HepG2 (cell line): ENCODE results near the gene CAMTA2. TPM values are rescaled to one million over a fixed set of nuclear protein-coding genes. Genes with fewer than 3 reads are reported as not detected.
A peak's percentile ranks its signal among the peaks of the same experiment; 100 is the strongest.

Experiments used
- ATF4 ChIP-seq, 2 experiments: fragments of 450-650 bp in 1 of 2; sonication (generic) in 1 of 2; formaldehyde crosslinking; IDR thresholded peaks; 2 replicates each; pipeline versions ENCODE4 v1.5.0 to v1.8.0; 2020 to 2022; ENCODE audit warnings: mild to moderate bottlenecking in 1 of 2, missing genetic modification reagents in 1 of 2
- ATF6 ChIP-seq: sonication (generic); formaldehyde crosslinking; conservative IDR thresholded peaks from 2 replicates; pipeline ENCODE4 v1.4.0; 2020; ENCODE audit warnings: missing genetic modification reagents
- CTCF ChIP-seq: sonication (generic); formaldehyde crosslinking; IDR thresholded peaks from 2 replicates; pipeline ENCODE4 v1.5.0; 2020; ENCODE audit warnings: mild to moderate bottlenecking, missing genetic modification reagents, moderate library complexity
- GATA4 ChIP-seq: sonication (generic); IDR thresholded peaks from 2 replicates; pipeline ENCODE4 v1.6.1; 2016; ENCODE audit warnings: antibody characterized with exemption, low read depth, borderline replicate concordance
- MTA3 ChIP-seq: sonication (generic); formaldehyde crosslinking; IDR thresholded peaks from 2 replicates; pipeline ENCODE4 v1.4.0; 2020; ENCODE audit warnings: missing genetic modification reagents
- NONO ChIP-seq, 2 experiments: fragments of 450-650 bp in 1 of 2; sonication (generic) in 1 of 2; formaldehyde crosslinking in 1 of 2; IDR thresholded peaks in 1 of 2; conservative IDR thresholded peaks in 1 of 2; 2 replicates each; pipeline versions ENCODE4 v1.6.1 to v1.8.0; 2017 to 2022; ENCODE audit warnings: mild to moderate bottlenecking in 1 of 2, missing genetic modification reagents in 1 of 2, moderate library complexity in 1 of 2
- PHF21A ChIP-seq: sonication (generic); formaldehyde crosslinking; IDR thresholded peaks from 2 replicates; pipeline ENCODE4 v1.5.0; 2020; ENCODE audit warnings: mild to moderate bottlenecking, missing genetic modification reagents
- XRCC5 ChIP-seq: fragments of 200-400 bp; formaldehyde crosslinking; optimal IDR thresholded peaks from 2 replicates; pipeline ENCODE3; 2017; ENCODE audit warnings: mild to moderate bottlenecking, low read length
- YY1 ChIP-seq: IDR thresholded peaks from 2 replicates; pipeline ENCODE4 v1.6.1; 2011; ENCODE audit warnings: low read length, low read depth, moderate library complexity, mild to moderate bottlenecking; ENCODE audit not compliant: insufficient read depth, insufficient replicate concordance
- ZNF879 ChIP-seq: sonication (generic); formaldehyde crosslinking; IDR thresholded peaks from 2 replicates; pipeline ENCODE4 v1.8.1; 2023; ENCODE audit warnings: missing genetic modification reagents
- polyA plus RNA-seq, 8 experiments: library from polyadenylated mRNA; depleted of rRNA in 3 of 8; stranded (reverse) in 7 of 8; unstranded in 1 of 8; fragments of >200 nt; fragmentation: Illumina TruSeq in 4 of 8; extraction: Trizol in 4 of 8; gene quantifications; 2 replicates each; pipeline versions ENCODE4 v1.2.1 to v1.2.3, GENCODE V29; 2011 to 2016; ENCODE audit warnings: low read depth in 4 of 8, missing spikeins in 1 of 8, mixed read lengths in 1 of 8; ENCODE audit not compliant: insufficient read depth in 1 of 8
- total RNA-seq, 5 experiments: library from RNA; depleted of rRNA; stranded (reverse); fragments of >200 nt; fragmentation: Illumina TruSeq; extraction: Trizol; gene quantifications; 2 replicates each; pipeline ENCODE4 v1.2.3, GENCODE V29; 2016; ENCODE audit warnings: low read depth in 1 of 5
- TF ChIP-seq, protein P1 (sequence below): sonication (generic); formaldehyde crosslinking; IDR thresholded peaks from 2 replicates; pipeline ENCODE4 v1.8.1; 2022; ENCODE audit warnings: low read depth, mild to moderate bottlenecking, missing genetic modification reagents
- TF ChIP-seq, protein P2 (sequence below): sonication (generic); formaldehyde crosslinking; conservative IDR thresholded peaks from 2 replicates; pipeline ENCODE4 v1.8.0; 2022; ENCODE audit warnings: low read depth, missing genetic modification reagents
- TF ChIP-seq, protein P3 (sequence below): sonication (generic); IDR thresholded peaks from 2 replicates; pipeline ENCODE4 v1.6.1; 2016; ENCODE audit warnings: low read depth, borderline replicate concordance

The CAMTA2 gene
- total and polyA plus RNA-seq, 2 of the 13 experiments (the other 11 are each of a cell fraction or from before 2014, with no cell fraction given) = 4.1 to 7.1 TPM

- TF ChIP-seq, protein P1, sequence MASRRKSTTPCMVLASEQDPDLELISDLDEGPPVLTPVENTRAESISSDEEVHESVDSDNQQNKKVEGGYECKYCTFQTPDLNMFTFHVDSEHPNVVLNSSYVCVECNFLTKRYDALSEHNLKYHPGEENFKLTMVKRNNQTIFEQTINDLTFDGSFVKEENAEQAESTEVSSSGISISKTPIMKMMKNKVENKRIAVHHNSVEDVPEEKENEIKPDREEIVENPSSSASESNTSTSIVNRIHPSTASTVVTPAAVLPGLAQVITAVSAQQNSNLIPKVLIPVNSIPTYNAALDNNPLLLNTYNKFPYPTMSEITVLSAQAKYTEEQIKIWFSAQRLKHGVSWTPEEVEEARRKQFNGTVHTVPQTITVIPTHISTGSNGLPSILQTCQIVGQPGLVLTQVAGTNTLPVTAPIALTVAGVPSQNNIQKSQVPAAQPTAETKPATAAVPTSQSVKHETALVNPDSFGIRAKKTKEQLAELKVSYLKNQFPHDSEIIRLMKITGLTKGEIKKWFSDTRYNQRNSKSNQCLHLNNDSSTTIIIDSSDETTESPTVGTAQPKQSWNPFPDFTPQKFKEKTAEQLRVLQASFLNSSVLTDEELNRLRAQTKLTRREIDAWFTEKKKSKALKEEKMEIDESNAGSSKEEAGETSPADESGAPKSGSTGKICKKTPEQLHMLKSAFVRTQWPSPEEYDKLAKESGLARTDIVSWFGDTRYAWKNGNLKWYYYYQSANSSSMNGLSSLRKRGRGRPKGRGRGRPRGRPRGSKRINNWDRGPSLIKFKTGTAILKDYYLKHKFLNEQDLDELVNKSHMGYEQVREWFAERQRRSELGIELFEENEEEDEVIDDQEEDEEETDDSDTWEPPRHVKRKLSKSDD (CRISPR knock-in tag) = peak; percentile 95; the same call in 1 of the 2 replicates
- TF ChIP-seq GATA4 (no peak), XRCC5 (peak; percentile 82), ATF6 (CRISPR knock-in tag) (no peak), ZNF879 (CRISPR knock-in tag) (0 out of 2 replicates have a peak, but pooled peaks have one; percentile 37), ATF4 (CRISPR knock-in tag; IDR thresholded peaks at IDR 0.05) (0 out of 4 replicates have a peak, but pooled peaks of 1 of the 2 experiments have one; percentile 18), CTCF (CRISPR knock-in tag) (peak; percentile 87), MTA3 (no peak), YY1 (peak; percentile 90), PHF21A (CRISPR knock-in tag) (peak; percentile 75), NONO (IDR thresholded peaks at IDR 0.05) (no peak), NONO (CRISPR knock-in tag; conservative IDR thresholded peaks at IDR 0.05) (peak; percentile 97)
- TF ChIP-seq, protein P2, sequence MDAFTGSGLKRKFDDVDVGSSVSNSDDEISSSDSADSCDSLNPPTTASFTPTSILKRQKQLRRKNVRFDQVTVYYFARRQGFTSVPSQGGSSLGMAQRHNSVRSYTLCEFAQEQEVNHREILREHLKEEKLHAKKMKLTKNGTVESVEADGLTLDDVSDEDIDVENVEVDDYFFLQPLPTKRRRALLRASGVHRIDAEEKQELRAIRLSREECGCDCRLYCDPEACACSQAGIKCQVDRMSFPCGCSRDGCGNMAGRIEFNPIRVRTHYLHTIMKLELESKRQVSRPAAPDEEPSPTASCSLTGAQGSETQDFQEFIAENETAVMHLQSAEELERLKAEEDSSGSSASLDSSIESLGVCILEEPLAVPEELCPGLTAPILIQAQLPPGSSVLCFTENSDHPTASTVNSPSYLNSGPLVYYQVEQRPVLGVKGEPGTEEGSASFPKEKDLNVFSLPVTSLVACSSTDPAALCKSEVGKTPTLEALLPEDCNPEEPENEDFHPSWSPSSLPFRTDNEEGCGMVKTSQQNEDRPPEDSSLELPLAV (CRISPR knock-in tag) = no peak
- TF ChIP-seq, protein P3, sequence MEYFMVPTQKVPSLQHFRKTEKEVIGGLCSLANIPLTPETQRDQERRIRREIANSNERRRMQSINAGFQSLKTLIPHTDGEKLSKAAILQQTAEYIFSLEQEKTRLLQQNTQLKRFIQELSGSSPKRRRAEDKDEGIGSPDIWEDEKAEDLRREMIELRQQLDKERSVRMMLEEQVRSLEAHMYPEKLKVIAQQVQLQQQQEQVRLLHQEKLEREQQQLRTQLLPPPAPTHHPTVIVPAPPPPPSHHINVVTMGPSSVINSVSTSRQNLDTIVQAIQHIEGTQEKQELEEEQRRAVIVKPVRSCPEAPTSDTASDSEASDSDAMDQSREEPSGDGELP = peak; percentile 35; the same call in 1 of the 2 replicates
Measured at GRCh38 chr17:4986951-4987766, at the start of gene CAMTA2 (continued).
